ENCODE data around the gene S100B.

The S100B gene

GRCh38 chr21:46627726-46628125 is 22.8 kb upstream of the S100B start:
- DNase-seq (ENCODE audit: low spot score) = no peak

GRCh38 chr21:46626975-46627501 is 22.2 kb upstream of the S100B start:
- DNase-seq (ENCODE audit: low spot score) = no peak

- DNase-seq (ENCODE audit: low spot score) = peak; percentile 53
These were observed 21.7 kb upstream of the S100B start for GRCh38 chr21:46626536-46626935.

- DNase-seq (ENCODE audit: low spot score) = no peak
These were observed 20.9 kb upstream of the S100B start for GRCh38 chr21:46625759-46626158.

- no peak for DNase-seq (ENCODE audit: low spot score)
These were observed 19.2 kb upstream of the S100B start for GRCh38 chr21:46624050-46624449.

GRCh38 chr21:46622226-46622625 is 17.3 kb upstream of the S100B start:
- peak; percentile 70 for DNase-seq (ENCODE audit: low spot score)

GRCh38 chr21:46621457-46622182 is 16.7 kb upstream of the S100B start:
- no peak for DNase-seq (ENCODE audit: low spot score)

- DNase-seq (ENCODE audit: low spot score) = no peak
These were observed 16.0 kb upstream of the S100B start for GRCh38 chr21:46620846-46621245.

GRCh38 chr21:46619846-46620245 is 15.0 kb upstream of the S100B start:
- DNase-seq (ENCODE audit: low spot score) = no peak

- no peak for DNase-seq (ENCODE audit: low spot score)
These were observed 14.0 kb upstream of the S100B start for GRCh38 chr21:46618738-46619379.

GRCh38 chr21:46617267-46618051 is 12.6 kb upstream of the S100B start:
- DNase-seq (ENCODE audit: low spot score) = no peak

- DNase-seq (ENCODE audit: low spot score) = no peak
These were observed 11.8 kb upstream of the S100B start for GRCh38 chr21:46616656-46617055.

- DNase-seq (ENCODE audit: low spot score) = no peak
These were observed 11.2 kb upstream of the S100B start for GRCh38 chr21:46616050-46616449.

- no peak for DNase-seq (ENCODE audit: low spot score)
These were observed 8.5 kb upstream of the S100B start for GRCh38 chr21:46613391-46613790.

- DNase-seq (ENCODE audit: low spot score) = no peak
These were observed 5.3 kb upstream of the S100B start for GRCh38 chr21:46610018-46610701.

GRCh38 chr21:46608672-46609111 is 3.8 kb upstream of the S100B start:
- DNase-seq (ENCODE audit: low spot score) = no peak

- DNase-seq (ENCODE audit: low spot score) = no peak
These were observed 2.8 kb upstream of the S100B start for GRCh38 chr21:46607636-46608035.

- DNase-seq (ENCODE audit: low spot score) = no peak
These were observed 1.5 kb upstream of the S100B start for GRCh38 chr21:46606427-46606813.

- peak; percentile 54 for DNase-seq (ENCODE audit: low spot score)
These were observed 1.0 kb upstream of the S100B start for GRCh38 chr21:46605767-46606426.

GRCh38 chr21:46604329-46604974 is 430 bp downstream of the S100B start:
- DNase-seq (ENCODE audit: low spot score) = no peak

- DNase-seq (ENCODE audit: low spot score) = no peak
These were observed 1.7 kb downstream of the S100B start for GRCh38 chr21:46603228-46603627.

All from CD4-positive, alpha-beta T cell treated with Interleukin-15 for 4 hours (primary cell).